ENCODE measurements around the gene CACNA2D1. TPM values are rescaled to one million over a fixed set of nuclear protein-coding genes. Genes with fewer than 3 reads are reported as not detected.

The CACNA2D1 gene
- total RNA-seq, 1 experiment from 2014 or later: 36.2 TPM

- H3K18ac ChIP-seq (ENCODE audit: insufficient read length, low read depth, low read length): no peak overlapping the region
- H3K27me3 Mint-ChIP-seq (ENCODE audit: low read depth): no peaks in the 10 kb centered on the region
- no peak overlapping the region for H3K23ac ChIP-seq (ENCODE audit: insufficient read length, low read depth, low read length)
- H3K9me3 Mint-ChIP-seq: no peaks in the 10 kb centered on the region
- H2BK15ac ChIP-seq (ENCODE audit: low read depth, low read length): no peak overlapping the region
- H4K5ac ChIP-seq (ENCODE audit: insufficient read length, low read depth, low read length): no peak overlapping the region
- H3K9ac ChIP-seq (ENCODE audit: extremely low read depth, insufficient read length, low read length): no peak overlapping the region
- no peak overlapping the region for H3K27ac Mint-ChIP-seq
- no peaks in the 10 kb centered on the region; the same call in 1 of the 2 replicates for H3K4me1 ChIP-seq (ENCODE audit: insufficient read depth, low read length)
- no peaks in the 10 kb centered on the region for H3K27me3 ChIP-seq (ENCODE audit: insufficient read depth, low read length)
- H3K4me1 Mint-ChIP-seq: peaks cover 15 to 19% of the 10 kb centered on the region in 2 experiments
- no peaks in the 10 kb centered on the region for H4K20me1 ChIP-seq (ENCODE audit: control insufficient read depth, insufficient read depth, insufficient read length)
- no peak overlapping the region for H4K8ac ChIP-seq (replicated peaks; ENCODE audit: insufficient read length, low read depth, low read length)
- H3K4ac ChIP-seq (ENCODE audit: low read depth, low read length): no peak overlapping the region
- no peak overlapping the region for H3K56ac ChIP-seq (ENCODE audit: insufficient read length, low read depth, low read length)
- H3T11ph ChIP-seq (ENCODE audit: low read length): no peak overlapping the region
- H4K91ac ChIP-seq (ENCODE audit: insufficient read length, low read depth, low read length): no peak overlapping the region
- H3K9me3 ChIP-seq (ENCODE audit: control insufficient read depth, low read depth, low read length): no peaks in the 10 kb centered on the region
- H3K4me3 Mint-ChIP-seq: no peak overlapping the region
- H3K4me2 ChIP-seq (ENCODE audit: insufficient read depth, insufficient read length, low read length): no peak overlapping the region
- no peak overlapping the region for H3K27ac ChIP-seq (ENCODE audit: insufficient read length, low read depth, low read length)
- no peak overlapping the region for H3K14ac ChIP-seq (ENCODE audit: insufficient read depth, low read length)
- no peaks in the 10 kb centered on the region for H3K79me2 ChIP-seq (ENCODE audit: insufficient read depth, low read length)
- H2BK5ac ChIP-seq (ENCODE audit: insufficient read length, low read length): no peak overlapping the region
- no peaks in the 10 kb centered on the region for H3K23me2 ChIP-seq (ENCODE audit: insufficient read length, low read depth, low read length, poor library complexity, severe bottlenecking)
- TF ChIP-seq CTCF (conservative IDR thresholded peaks at IDR 0.05): no peak
- no peak overlapping the region for H2BK12ac ChIP-seq (ENCODE audit: insufficient read length, low read depth, low read length)
- no peak overlapping the region for H2BK120ac ChIP-seq (ENCODE audit: low read depth, low read length, poor library complexity, severe bottlenecking)
- H2AK5ac ChIP-seq (ENCODE audit: insufficient read length, low read length): no peak overlapping the region
- H3K36me3 Mint-ChIP-seq (ENCODE audit: insufficient read depth in 1 of 3, low read depth in 3 of 3): no peaks in the 10 kb centered on the region
- no peaks in the 10 kb centered on the region for H3K79me1 ChIP-seq (ENCODE audit: insufficient read depth, low read depth, low read length, poor library complexity, severe bottlenecking)
- H2AFZ ChIP-seq (ENCODE audit: low read length): no peak overlapping the region
- H2BK20ac ChIP-seq (ENCODE audit: low read depth, low read length, poor library complexity, severe bottlenecking): no peak overlapping the region
- no CpG with 5 or more reads among the region's 2 CpGs for WGBS (ENCODE audit: extremely low coverage, insufficient read length, low lambda C conversion rate)
- no peak for DNase-seq
Measured at GRCh38 chr7:82235713-82236112, 207.9 kb downstream of the CACNA2D1 start.
